GM23338 (cell line): ENCODE measurements around the gene GPR156.

Source experiments
- CREB1 ChIP-seq: fragments of 250-450 bp; sonication (Bioruptor Pico); IDR thresholded peaks from 2 replicates; pipeline ENCODE4 v1.5.0; 2020; ENCODE audit warnings: low read depth, mild to moderate bottlenecking, moderate library complexity
- CTCF ChIP-seq, 2 experiments: fragments of 200-600 bp in 1 of 2; sonication (generic) in 1 of 2; conservative IDR thresholded peaks; 2 replicates each; pipeline versions ENCODE4 v1.5.1 to v1.6.1; 2016 to 2017; ENCODE audit warnings: antibody characterized with exemption in 2 of 2, low read depth in 2 of 2, mild to moderate bottlenecking in 2 of 2, moderate library complexity in 1 of 2
- EZH2 ChIP-seq: fragments of 200-600 bp; sonication (generic); IDR thresholded peaks from one replicate; pipeline ENCODE4 v1.8.0; 2017; ENCODE audit warnings: antibody characterized with exemption, mild to moderate bottlenecking, low read depth; ENCODE audit not compliant: unreplicated experiment
- EZH2phosphoT487 ChIP-seq: fragments of 200-600 bp; sonication (generic); IDR thresholded peaks from one replicate; pipeline ENCODE4 v1.8.1; 2018; ENCODE audit warnings: antibody characterized with exemption; ENCODE audit not compliant: unreplicated experiment
- JUNB ChIP-seq: IDR thresholded peaks from one replicate; pipeline ENCODE4 v1.6.1; 2016; ENCODE audit warnings: antibody characterized with exemption; ENCODE audit not compliant: unreplicated experiment
- NANOG ChIP-seq: IDR thresholded peaks from 2 replicates; pipeline ENCODE4 v1.6.1; 2016; ENCODE audit warnings: antibody characterized with exemption, borderline replicate concordance
- POLR2AphosphoS5 ChIP-seq: IDR thresholded peaks from 2 replicates; pipeline ENCODE4 v1.6.1; 2016; ENCODE audit warnings: antibody characterized with exemption, low read depth
- REST ChIP-seq: IDR thresholded peaks from one replicate; pipeline ENCODE4 v1.6.1; 2018; ENCODE audit warnings: antibody characterized with exemption; ENCODE audit not compliant: unreplicated experiment
- STAT1 ChIP-seq: IDR thresholded peaks from one replicate; pipeline ENCODE4 v1.6.1; 2016; ENCODE audit warnings: antibody characterized with exemption; ENCODE audit not compliant: unreplicated experiment
- ZNF114 ChIP-seq: fragments of 250-450 bp; sonication (Bioruptor Pico); IDR thresholded peaks from 2 replicates; pipeline ENCODE4 v1.5.0; 2020; ENCODE audit warnings: mild to moderate bottlenecking, moderate library complexity
- ZNF331 ChIP-seq: fragments of 250-450 bp; sonication (Bioruptor Pico); IDR thresholded peaks from 2 replicates; pipeline ENCODE4 v1.5.0; 2020; ENCODE audit warnings: low read depth, mild to moderate bottlenecking, moderate library complexity

GRCh38 chr3:120276767-120277166 is 8.3 kb downstream of the GPR156 start:
- no peak for TF ChIP-seq EZH2
- TF ChIP-seq CTCF (conservative IDR thresholded peaks at IDR 0.05; ENCODE audit: low read depth in 2 of 2), result no peak
- no peak for TF ChIP-seq POLR2AphosphoS5
- no peak for TF ChIP-seq EZH2phosphoT487
- no peak for TF ChIP-seq JUNB
- TF ChIP-seq REST, result no peak
- no peak for TF ChIP-seq NANOG
- TF ChIP-seq ZNF331 (CRISPR knock-in tag), result no peak
- TF ChIP-seq STAT1, result no peak
- TF ChIP-seq ZNF114 (CRISPR knock-in tag), result no peak
- no peak for TF ChIP-seq CREB1 (CRISPR knock-in tag)
